HTERT RPE-1 (cell line): ENCODE data around the gene SLC9A8.
"Not testable (repeated sequence)": the region's sequence is repeated elsewhere in the genome, so short reads cannot be mapped to it uniquely, and the experiment has no call there.

Experiments used
- in situ Hi-C: fragments of 300-500 bp; cut with MboI; formaldehyde crosslinking; loops from 4 replicates; pipeline ENCODE4 v1.14.3; 2020; ENCODE audit warnings: low sequenced_read_pairs

The SLC9A8 gene

DNA sequence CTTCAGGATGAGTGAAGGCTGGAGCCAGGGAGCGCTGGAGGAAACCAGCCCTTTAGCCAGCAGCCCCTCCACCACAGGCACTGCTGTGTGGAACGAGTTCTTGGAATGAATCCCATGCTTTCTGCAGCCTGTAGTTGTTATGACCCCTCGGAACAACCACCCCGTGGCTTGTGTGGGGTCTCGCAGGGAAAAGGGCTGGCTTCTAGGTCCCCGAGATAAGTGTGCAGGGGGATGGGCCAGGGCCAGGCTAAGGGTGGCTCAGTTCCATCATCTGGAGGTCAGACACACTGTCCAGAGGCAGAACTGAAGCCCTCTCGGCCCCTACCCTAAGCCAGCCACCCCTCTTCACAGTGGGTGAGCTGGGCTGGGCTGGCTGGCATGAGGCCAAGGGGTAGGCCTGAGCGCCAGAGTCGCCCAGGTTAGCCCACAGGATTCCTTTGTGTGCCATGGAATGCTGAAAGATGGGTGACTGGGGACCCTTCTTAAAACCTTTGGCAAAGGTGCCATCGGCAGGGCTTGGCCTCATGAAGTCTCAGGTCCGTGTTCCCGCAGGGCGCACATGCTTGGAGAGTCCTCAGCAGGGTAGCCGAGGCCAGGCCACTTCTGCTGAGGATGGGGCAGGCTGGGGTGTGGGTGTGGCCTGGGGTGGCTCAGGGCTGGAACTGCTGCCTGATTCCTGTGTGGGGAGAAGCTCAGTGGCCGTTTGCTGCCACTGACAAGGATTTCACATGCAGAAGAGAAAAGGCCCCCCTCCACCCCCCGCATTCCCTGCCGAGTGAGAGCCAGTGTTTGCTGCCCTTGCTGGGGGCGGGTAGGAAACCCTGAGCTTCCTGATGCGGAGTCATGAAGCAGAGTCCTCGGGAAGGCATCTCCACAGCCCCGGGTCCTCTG is 78.1 kb downstream of the SLC9A8 start:
- in situ Hi-C loops = no loop called here

DNA sequence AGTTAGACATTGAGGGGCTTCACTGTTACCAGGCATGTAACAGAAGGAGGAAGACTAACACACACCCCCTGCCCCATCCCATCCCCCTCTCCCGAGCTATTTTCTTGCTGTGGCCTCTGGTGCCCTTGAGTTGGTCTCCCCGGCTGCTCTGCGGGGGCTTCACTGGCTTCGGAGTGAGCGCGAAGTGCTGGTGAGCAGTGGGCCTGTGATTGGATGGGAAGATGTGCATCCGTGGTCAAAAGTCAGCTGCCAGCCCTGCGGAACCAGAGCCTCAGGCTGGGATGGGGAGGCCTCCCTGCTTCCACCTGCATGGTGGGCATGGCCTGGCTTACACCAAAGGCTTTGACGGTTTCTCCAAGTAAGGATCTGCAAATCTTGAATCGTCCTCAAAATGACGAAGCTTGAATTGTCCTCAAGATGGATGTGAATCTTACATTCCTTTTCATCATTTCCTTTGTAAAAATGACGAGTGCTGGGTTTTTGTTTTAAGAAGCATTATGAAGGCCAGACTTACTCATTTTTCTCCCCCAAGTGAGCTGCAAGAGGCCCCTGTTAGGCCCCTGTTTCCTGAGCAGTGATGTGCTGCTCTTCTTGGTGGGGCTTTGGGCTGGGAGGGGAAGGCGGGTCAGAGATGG is 79.0 kb downstream of the SLC9A8 start:
- in situ Hi-C loops = no loop called here

GRCh38 chr20:49892260-49892659 is 79.6 kb downstream of the SLC9A8 start:
- in situ Hi-C loops = no loop called here

DNA sequence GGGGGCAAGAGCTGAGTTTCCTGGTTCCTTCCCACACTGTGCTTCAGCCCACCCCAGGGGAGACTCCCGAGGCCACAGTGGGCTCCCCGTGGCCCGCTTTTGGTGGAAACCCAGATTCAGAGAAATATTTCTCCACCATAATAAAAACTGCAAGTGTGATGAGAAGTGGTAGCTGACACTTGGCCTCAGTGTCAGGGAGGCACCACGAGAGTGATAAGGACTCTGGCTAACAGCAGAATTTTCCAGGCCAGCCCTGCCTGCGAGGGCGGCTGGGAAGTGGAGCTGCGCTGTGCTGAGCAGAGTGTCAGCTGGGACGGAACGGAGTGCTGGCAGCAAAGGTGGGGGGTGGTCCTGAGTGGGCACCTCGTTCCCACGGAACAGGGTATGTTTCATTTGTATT is 80.2 kb downstream of the SLC9A8 start:
- in situ Hi-C loops = no loop called here

- in situ Hi-C loops = no loop called here
These were observed 80.8 kb downstream of the SLC9A8 start for GRCh38 chr20:49893242-49894072.

DNA sequence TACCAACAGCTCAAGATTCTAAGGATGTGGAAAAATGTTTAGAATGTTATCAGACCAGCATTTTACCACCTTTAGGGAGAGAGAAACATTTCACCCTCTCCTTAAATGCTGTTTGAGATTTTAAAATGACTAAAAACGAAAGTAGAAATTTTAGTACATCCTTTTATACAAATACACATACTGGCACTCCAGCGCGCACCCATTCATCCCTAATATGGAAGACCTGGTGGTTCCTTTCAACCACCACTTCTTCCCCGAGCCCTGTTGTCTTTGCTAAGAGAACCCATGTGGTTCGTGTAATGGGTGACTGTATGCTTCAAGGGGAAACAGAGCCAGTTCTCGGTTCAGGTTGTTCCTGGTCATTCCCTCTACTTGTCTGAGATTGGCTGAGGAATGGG is 81.4 kb downstream of the SLC9A8 start:
- in situ Hi-C loops = no loop called here

DNA sequence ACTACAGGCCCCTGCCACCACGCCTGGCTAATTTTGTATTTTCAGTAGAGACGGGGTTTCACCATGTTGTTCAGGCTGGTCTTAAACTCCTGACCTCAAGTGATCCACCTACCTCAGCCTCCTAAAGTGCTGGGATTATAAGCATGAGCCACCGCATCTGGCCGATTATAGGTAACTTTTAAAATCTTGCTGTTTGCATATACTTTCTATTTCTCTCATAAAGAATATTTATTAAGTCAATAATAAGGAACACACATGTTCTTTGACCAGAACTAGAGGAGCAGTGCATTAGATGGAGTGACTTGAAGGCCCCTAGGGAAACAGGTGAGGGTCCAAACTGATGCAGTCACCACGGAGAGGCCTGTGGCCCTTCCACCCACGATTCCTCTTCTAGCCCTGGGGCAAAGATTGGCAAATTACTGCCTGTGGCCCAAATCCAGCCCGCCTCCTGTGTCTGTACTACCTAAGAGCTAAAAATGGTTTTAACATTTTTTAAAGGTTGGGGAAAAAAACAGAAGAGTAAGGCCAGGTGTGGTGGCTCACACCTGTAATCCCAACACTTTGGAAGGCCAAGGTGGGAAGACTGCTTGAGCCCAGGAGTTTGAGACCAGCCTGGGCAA is 83.0 kb downstream of the SLC9A8 start:
- in situ Hi-C loops = not testable (repeated sequence)

- in situ Hi-C loops = no loop called here
These were observed 83.6 kb downstream of the SLC9A8 start for GRCh38 chr20:49896204-49896603.

DNA sequence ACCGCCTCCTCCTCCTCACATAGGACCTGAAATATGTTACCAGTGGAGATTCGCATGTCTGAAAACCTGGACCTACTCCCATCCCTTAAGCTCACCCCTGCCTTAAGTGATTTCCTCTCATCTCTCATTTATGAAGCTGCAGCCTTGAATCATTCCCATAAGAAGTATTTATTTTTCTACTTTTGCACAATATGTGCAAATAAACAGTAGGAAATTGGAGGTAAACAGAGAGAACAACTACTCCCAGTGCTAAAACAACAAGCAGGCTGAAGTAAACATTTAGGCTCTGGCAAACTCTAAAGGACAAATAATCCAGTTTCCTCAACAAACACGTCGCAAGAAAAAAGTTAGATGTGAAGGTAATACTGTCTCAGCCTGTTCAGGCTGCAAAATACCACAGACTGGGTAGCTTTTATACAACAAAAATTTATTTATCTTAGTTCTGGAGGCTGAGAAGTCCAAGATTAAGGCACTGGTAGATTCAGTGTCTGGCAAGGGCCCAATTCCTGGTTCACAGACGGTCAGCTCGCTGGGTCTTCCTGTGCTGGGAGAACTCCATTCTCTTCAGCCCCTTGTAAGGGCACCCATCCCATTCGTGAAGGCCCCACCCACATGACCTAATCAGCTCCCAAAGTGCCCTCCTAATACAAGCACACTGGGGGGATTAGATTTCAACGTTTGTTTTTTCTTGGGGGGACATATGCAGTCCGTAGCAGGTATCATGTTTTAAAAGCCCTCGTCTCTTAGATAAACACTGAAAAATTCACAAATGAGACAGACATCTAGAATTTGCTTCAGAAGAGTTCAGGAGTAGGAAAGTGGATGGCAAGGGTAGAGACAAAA is 87.1 kb downstream of the SLC9A8 start:
- in situ Hi-C loops = no loop called here

- in situ Hi-C loops = no loop called here
These were observed 89.0 kb downstream of the SLC9A8 start for GRCh38 chr20:49901588-49901987.

- in situ Hi-C loops = no loop called here
These were observed 92.0 kb downstream of the SLC9A8 start for GRCh38 chr20:49904440-49905214.

DNA sequence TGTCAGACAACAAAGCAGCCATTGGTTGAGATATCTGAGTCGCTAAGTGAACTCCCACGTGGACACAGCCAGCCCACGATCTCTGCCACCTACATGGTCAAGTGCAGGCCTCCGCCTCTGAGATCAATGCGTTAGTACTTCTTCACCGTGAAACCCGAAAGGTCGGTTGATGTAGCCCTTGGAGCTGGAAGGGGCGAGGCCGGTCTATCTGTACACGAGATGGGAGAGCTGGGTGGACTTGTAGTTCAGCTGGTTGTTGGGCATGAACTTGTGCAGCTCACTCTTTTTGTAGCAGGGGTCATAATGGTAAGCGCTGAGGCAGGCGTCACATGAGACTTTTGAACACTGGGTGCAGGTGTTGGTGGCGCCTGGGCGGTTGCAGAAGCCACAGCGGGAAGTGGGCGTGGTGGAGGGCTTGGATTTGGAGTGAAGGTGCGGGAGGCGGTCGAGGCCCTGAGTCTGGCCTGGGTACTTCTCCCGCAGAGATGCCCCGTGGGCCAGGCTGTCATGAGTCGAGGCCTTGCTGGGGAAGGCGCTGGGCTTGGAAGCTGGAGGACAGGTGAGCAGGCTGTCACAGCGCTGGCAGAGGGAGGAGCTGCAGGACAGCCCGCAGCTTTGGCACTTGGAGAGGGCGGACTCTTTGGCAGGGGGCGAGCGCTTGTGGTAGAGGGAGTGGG is 92.9 kb downstream of the SLC9A8 start:
- in situ Hi-C loops = no loop called here

- in situ Hi-C loops = no loop called here
These were observed 93.5 kb downstream of the SLC9A8 start for GRCh38 chr20:49906101-49906604.

DNA sequence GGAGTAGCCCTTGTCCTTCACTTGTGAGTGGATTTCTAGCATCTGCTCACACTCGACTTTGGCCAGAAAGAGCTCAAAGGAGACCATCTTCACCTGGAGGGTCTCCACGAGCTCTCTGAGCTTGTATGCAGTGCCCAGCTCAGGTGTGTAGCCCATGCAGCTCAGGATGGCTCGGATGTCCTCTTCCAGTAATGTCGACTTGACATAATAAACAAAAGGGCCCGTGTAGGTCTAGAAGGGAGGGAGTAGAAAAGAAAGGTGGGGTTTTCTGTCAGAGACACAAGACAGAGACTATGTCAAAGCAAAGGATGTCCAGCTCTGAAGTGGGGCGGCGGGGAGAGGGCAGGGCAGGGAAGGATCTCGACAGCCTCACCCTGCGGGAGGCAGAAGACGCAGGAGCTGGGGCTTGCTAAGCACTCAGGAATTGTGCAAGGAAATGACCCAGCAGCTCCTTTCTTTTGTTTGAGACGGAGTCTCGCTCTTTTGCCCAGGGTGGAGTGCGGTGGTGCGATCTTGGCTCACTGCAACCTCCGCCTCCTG is 94.1 kb downstream of the SLC9A8 start:
- in situ Hi-C loops = no loop called here

- in situ Hi-C loops = no loop called here
These were observed 95.0 kb downstream of the SLC9A8 start for GRCh38 chr20:49907405-49908257.

- in situ Hi-C loops = no loop called here
These were observed 95.6 kb downstream of the SLC9A8 start for GRCh38 chr20:49908258-49908565.

DNA sequence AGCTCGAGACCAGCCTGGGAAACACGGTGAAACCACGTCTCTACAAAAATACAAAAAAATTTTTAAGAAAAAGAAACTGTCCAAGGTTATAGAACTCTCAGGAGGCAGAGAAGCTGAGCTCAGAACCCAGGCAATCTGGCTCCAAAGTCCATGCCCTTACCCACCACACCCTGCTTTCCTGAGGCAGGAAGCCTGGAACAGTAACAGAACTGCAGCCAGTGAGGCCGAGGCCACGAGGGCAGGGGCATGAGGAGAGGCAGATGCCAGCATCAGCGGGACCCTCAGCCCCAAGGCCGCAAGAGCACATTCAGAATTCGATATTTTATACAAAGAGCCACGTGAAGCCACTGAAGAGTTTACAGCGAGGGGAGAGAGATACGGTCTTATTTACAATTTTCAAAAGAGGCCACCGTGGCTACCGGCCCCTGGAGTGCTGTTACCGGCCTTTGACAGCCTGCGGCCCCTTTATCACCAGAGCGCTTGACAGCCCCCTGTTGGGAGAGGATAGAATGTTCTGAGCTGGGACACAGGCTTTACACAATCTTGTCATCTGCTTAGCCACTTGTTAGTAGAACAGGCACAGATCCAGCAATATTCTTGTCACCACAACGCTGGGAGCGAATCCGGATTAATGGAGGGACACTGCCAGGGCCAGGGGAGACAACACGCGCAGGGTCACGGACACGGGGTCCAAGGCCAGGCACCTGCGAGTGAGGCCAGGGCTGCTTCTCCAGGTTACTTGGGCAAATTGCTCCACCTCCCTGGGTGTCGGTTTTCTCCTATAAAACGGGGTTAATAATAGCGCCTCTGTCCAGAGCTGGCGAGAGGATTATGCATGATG is 97.1 kb downstream of the SLC9A8 start:
- in situ Hi-C loops = no loop called here
